Testis (tissue), 3 donors: Measurements from ENCODE around the gene RRP15. TPM values are rescaled to one million over a fixed set of nuclear protein-coding genes. Genes with fewer than 3 reads are reported as not detected.

ENCODE experiments used
- DNase-seq: peaks from one replicate; pipeline ENCODE4 v3.0.0-alpha.2; 2019
- H3K27ac ChIP-seq, 2 donors: fragments of 200-600 bp; sonication (generic); one replicate each; pipeline ENCODE4 v1.5.1; 2019
- H3K27me3 ChIP-seq: fragments of 200-600 bp; sonication (generic); one replicate; pipeline ENCODE4 v1.5.1; 2019
- H3K36me3 ChIP-seq: fragments of 200-600 bp; sonication (generic); one replicate; pipeline ENCODE4 v1.5.1; 2017; ENCODE audit warnings: low read depth; ENCODE audit errors: missing control alignments
- H3K4me1 ChIP-seq: fragments of 200-600 bp; sonication (generic); one replicate; pipeline ENCODE4 v1.5.1; 2019
- H3K4me3 ChIP-seq, 2 donors: fragments of 200-600 bp; sonication (generic); one replicate each; pipeline ENCODE4 v1.5.1; 2017 to 2019
- H3K9me3 ChIP-seq: fragments of 200-600 bp; sonication (generic); one replicate; pipeline ENCODE4 v1.5.1; 2017
- POLR2A ChIP-seq: fragments of 450-650 bp; IDR thresholded peaks from one replicate; pipeline ENCODE4 v1.6.1; 2017; ENCODE audit warnings: antibody characterized with exemption, mild to moderate bottlenecking, moderate library complexity
- WGBS, 2 donors: methylation state at CpG; one replicate each; pipeline ENCODE4 v1.1.5; 2018; 5-methylcytosine and 5-hydroxymethylcytosine counted together
- intact Hi-C: fragments of 100-400 bp; cut with DNase I; formaldehyde crosslinking; loops from one replicate; pipeline ENCODE4 v1.15.1; 2023; ENCODE audit warnings: low total_unique reads
- polyA plus RNA-seq: library from polyadenylated mRNA; stranded (reverse); fragments of 350-450 nt; fragmentation: Illumina TruSeq; extraction: RNeasy Lipid Tissue Mini Kit (QIAGEN cat#74804); gene quantifications from one replicate; pipeline ENCODE4 v1.2.3, GENCODE V29; 2014; ENCODE audit warnings: low read depth, low replicate concordance; ENCODE audit not compliant: insufficient read depth
- total RNA-seq, 2 donors: library from RNA; depleted of rRNA; stranded (reverse); fragments of >200 nt; gene quantifications; one replicate each; pipeline ENCODE4 v1.2.3, GENCODE V29; 2016
- TF ChIP-seq, protein P1 (sequence below), 3 experiments: fragments of 450-650 bp in 2 of 3; fragments of 200-600 bp in 1 of 3; sonication (generic) in 1 of 3; IDR thresholded peaks; one replicate each; pipeline ENCODE4 v1.5.1; 2016 to 2019; ENCODE audit warnings: antibody characterized with exemption in 3 of 3, mild to moderate bottlenecking in 2 of 3, moderate library complexity in 1 of 3

RRP15 gene
- total and polyA plus RNA-seq, 3 donors from 2014 or later = 5.5 to 9.7 (median 6.5) TPM

DNA sequence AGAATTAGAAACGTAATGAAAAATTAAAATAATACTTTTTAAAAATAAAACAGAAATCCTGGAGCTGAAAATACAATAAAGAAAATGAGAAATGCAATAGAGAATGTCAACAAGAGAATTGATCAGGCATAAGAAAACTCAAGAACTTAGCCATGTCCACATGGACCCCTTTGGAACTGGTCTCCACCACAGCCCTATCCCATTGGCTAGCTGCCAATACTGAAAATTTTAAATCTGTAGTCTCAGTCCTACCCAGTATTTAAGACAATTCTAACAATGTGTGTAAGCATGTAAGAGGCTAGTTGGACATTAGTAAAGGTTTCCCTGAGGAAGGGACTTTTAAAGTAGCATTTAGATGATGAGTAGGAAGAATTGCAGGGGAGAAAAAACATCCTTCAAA lies 25.8 kb upstream of the RRP15 start:
- Histone ChIP-seq H3K4me3 (no peak overlapping the region), H3K27ac (no peak overlapping the region), H3K27me3 (no peaks in the 10 kb centered on the region), H3K9me3 (no peaks in the 10 kb centered on the region), H3K4me1 (no peaks in the 10 kb centered on the region), H3K36me3 (no peaks in the 10 kb centered on the region)
- no peak for DNase-seq
- no peak for TF ChIP-seq POLR2A
- TF ChIP-seq, protein P1, sequence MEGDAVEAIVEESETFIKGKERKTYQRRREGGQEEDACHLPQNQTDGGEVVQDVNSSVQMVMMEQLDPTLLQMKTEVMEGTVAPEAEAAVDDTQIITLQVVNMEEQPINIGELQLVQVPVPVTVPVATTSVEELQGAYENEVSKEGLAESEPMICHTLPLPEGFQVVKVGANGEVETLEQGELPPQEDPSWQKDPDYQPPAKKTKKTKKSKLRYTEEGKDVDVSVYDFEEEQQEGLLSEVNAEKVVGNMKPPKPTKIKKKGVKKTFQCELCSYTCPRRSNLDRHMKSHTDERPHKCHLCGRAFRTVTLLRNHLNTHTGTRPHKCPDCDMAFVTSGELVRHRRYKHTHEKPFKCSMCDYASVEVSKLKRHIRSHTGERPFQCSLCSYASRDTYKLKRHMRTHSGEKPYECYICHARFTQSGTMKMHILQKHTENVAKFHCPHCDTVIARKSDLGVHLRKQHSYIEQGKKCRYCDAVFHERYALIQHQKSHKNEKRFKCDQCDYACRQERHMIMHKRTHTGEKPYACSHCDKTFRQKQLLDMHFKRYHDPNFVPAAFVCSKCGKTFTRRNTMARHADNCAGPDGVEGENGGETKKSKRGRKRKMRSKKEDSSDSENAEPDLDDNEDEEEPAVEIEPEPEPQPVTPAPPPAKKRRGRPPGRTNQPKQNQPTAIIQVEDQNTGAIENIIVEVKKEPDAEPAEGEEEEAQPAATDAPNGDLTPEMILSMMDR (IDR thresholded peaks at IDR 0.05) = no peak
- WGBS, 2 donors = 86 to 100% methylated on average over 1 of the region's 1 CpG
- intact Hi-C loops = no loop called here

DNA sequence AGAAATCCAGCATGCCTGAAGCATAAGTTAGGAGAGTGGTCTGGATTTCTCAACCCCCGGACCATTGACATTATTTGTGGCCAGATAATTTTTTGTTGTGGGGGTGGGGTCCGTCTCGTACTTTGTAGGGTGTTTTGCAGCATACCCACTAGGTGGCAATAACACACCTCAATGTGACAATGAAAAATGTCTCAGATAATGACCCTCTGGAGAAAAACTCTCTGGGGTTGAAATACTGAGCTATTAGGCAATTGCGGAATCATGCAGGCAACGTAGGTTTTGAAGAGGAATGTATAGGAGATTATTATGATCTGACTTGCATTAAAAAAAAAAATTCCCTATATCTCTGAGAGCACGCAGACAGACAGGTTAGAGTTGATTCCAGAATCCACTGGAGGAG lies 25.3 kb upstream of the RRP15 start:
- Histone ChIP-seq H3K36me3 (no peaks in the 10 kb centered on the region), H3K9me3 (no peaks in the 10 kb centered on the region), H3K4me3 (no peak overlapping the region), H3K27me3 (no peaks in the 10 kb centered on the region), H3K4me1 (no peaks in the 10 kb centered on the region), H3K27ac (no peak overlapping the region)
- TF ChIP-seq, protein P1 (IDR thresholded peaks at IDR 0.05) = no peak
- no peak for TF ChIP-seq POLR2A
- intact Hi-C loops = no loop called here
- 57 to 58% methylated on average over 6 of the region's 6 CpGs for WGBS, 2 donors
- DNase-seq = no peak

DNA sequence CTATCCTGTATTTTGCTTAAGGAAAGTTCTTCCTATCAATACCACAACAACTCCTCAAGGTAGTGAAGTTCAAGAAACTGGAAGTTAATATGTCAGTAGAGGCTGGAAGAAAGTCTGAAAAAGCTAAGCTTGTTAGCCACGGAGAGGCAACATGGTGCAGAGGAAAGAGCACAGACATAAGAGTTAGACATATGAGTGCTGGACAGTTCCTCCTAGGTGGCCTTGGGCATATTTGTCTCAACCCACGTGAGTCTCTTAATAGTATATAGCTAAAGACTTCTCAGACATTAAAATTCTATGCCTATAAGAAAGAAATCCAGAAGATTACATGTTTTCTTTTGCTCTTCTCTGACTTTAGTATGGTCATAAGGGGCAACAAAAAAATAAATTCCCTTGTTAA lies 22.8 kb upstream of the RRP15 start:
- Histone ChIP-seq H3K27me3 (no peaks in the 10 kb centered on the region), H3K9me3 (no peaks in the 10 kb centered on the region), H3K36me3 (no peaks in the 10 kb centered on the region), H3K4me1 (no peaks in the 10 kb centered on the region), H3K4me3 (no peak overlapping the region), H3K27ac (no peak overlapping the region)
- WGBS, 2 donors = 46 to 52% methylated on average over 2 of the region's 2 CpGs
- DNase-seq = no peak
- intact Hi-C loops = no loop called here
- TF ChIP-seq, protein P1 (IDR thresholded peaks at IDR 0.05) = no peak
- TF ChIP-seq POLR2A = no peak

DNA sequence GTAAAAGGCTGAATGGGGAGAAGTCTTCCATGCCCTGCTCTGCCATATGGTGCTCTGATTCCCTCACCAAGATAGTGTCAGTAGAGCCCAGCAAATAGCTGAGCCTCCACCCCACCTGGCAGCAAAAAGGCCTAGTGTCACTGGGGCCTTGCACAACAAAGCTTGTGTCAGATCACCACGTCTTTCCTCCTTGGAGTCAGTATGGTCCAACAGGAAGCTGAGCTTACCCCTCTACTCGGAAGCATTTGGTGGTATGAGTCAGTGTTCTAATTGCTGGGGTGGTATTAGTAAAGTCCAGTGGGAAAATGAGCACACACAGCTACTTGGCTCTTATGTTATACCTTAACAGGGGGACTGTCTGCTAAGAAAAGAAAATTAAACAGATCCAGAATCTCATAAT lies 18.7 kb upstream of the RRP15 start:
- DNase-seq = no peak
- 66 to 76% methylated on average over 2 of the region's 2 CpGs for WGBS, 2 donors
- intact Hi-C loops = no loop called here

DNA sequence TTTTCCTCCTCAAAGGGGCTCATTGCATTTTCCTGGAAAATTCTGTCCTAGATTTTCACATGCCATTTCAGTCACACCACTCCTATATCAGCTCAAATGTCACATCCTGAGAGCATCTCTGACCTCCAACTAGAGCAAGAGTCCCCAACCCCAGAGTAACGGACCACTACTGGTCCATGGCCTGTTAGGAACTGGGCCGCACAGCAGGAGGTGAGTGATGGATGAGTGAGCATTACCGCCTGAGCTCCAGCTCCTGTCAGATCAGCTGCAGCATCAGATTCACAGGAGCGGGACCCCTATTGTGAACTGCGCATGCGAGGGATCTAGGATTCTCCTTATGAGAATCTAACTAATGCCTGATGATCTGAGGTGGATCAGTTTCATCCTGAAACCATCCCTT lies 12.7 kb upstream of the RRP15 start:
- H3K4me3 ChIP-seq = no peak overlapping the region
- no peak for TF ChIP-seq POLR2A
- TF ChIP-seq, protein P1 (IDR thresholded peaks at IDR 0.05) = no peak
- no peak overlapping the region for H3K27ac ChIP-seq
- H3K4me1 ChIP-seq = no peaks in the 10 kb centered on the region
- 73 to 91% methylated on average over 2 to 6 of the region's 6 CpGs for WGBS, 2 donors
- H3K9me3 ChIP-seq = no peaks in the 10 kb centered on the region
- DNase-seq = no peak
- H3K27me3 ChIP-seq = no peaks in the 10 kb centered on the region
- H3K36me3 ChIP-seq = no peaks in the 10 kb centered on the region
- intact Hi-C loops = no loop called here

More for the DNA sequence above, 18.7 kb upstream of the RRP15 start:
- Histone ChIP-seq H3K27ac (no peak overlapping the region), H3K27me3 (no peaks in the 10 kb centered on the region), H3K4me1 (no peaks in the 10 kb centered on the region), H3K9me3 (no peaks in the 10 kb centered on the region), H3K36me3 (no peaks in the 10 kb centered on the region), H3K4me3 (no peak overlapping the region)
- TF ChIP-seq, protein P1 (IDR thresholded peaks at IDR 0.05) = no peak
- no peak for TF ChIP-seq POLR2A
